ENCODE measurements around the gene DCXR.
A peak's percentile ranks its signal among the peaks of the same experiment; 100 is the strongest.

The DCXR gene

DNA sequence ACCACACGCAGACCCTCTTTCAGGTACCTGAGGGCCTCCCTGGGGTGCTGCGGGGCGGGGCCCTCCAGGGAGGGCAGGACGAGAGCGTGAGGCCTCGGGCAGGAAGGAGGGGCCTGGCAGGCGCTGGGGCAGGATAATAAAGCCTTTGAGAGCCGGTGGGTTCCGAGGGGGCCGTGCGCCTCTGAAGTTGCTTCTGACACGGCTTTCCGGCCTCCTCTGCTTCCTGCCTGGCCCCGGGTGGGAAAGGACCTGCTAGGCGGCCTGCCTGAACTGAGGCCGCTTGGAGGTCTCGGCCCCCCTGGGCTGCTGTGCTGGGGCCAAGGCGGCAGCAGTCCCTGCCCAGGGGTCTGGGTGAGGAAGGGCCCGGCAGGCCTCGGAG, 25.2 kb downstream of the DCXR start:
- DNase-seq (ENCODE audit: low read depth, low spot score) = peak; percentile 62

DNA sequence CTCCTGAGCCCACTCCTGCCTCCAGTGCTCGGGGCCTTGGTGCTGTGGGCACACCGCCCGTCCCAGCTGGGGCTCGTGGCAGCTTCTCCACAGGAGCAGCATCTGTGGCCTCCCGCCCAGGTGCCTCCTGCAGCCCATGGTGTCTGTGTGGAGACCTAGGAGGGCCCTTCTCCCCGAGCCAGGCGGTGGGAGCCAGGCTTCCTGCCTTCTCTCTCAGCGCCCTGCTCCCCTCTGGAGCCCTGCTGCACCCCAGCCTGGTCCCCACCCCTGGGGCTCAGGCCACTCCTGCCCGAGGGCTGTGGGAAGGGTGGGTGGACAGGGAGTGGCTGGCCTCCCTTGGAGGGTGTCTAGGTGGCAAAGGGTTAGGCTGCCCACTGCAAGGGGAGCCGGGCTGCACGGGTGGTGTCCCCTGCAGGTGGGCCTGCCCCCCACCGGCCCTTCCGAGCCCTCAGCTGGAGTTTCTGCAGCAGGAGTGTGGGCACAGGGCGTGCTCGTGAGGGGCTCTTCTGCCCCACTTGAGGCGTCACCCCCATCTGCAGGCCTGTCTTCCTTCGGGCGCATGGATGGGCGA, 25.8 kb downstream of the DCXR start:
- DNase-seq (ENCODE audit: low read depth, low spot score) = no peak

DNA sequence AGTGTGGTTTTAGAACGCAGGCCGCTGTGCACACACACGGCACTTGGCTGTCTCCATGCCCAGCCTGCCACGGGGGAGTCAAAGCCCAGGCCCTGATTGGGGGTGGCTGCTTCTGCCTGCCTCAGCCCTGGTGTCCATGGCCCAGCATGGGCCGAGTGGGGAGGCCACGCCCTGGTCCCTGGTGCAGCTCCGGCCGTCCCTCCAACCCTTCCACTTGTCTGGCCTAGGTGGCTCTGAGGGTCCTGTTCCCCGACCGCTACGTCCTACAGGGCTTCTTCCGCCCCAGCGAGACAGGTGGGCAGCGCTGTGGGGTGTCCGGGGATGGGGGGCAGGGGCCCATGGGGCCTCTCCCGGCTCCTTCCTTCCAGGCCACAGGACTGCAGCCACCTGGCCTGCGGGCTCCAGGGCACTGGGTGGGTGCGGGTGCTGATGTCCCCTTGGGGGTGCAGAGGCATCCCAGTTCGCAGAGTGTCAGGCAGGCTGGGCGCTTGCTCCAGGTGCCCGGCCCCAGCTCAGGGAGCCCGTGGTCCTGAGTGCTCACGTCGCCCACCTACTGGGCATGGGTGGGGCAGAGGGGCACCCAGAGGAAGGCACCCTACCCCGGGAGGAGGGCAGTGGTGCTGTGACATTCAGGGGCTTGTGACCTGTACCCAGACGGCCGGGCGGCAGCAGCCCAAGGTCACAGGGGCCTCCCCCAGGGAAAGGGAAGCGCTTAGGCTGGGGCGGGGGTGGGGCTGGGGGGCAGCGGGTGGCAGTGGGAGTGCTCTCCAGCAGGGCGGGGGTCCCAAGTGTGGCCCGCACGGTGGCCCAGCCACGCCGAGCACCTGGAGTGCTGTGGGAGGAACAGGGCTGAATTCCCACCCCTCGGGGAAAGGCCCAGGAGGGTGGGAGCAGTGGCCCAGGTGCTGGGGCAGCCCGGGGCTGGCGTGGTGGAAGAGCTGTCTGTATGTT, 26.6 kb downstream of the DCXR start:
- no peak for DNase-seq (ENCODE audit: low read depth, low spot score)

DNA sequence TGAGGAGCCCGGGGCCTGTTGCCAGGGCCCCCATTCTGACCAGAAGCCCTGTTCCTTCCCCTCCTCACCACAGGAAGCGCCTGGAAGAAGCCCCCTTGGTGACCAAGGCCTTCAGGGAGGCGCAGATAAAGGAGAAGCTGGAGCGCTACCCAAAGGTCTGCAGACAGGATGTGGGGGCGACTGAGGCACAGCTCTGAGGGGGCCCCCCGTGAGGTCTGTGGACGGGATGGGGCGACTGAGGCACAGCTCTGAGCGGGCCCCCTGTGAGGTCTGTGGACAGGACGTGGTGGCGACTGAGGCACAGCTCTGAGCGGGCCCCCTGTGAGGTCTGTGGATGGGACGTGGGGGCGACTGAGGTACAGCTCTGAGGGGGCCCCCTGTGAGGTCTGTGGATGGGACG, 28.1 kb downstream of the DCXR start:
- DNase-seq (ENCODE audit: low read depth, low spot score) = no peak

DNA sequence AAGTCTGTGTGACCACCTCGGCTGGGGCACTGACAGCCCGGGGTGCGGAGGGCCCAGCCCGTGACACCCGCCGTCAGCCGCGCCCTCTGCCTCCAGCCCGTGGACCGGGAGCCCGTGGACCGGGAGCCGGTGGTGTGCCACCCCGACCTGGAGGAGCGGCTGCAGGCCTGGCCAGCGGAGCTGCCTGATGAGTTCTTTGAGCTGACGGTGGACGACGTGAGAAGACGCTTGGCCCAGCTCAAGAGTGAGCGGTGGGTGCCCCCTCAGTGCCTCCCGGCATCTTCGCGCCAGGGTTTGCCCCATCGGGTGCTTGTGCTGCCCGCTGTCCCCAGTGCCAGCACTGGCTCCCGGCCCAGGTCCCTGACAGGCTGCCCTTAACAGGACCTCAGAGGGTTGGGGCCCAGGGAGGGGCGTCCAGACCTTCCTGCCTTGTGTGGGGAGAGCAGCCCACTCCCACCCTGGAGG, 28.5 kb downstream of the DCXR start:
- DNase-seq (ENCODE audit: low read depth, low spot score) = no peak

DNA sequence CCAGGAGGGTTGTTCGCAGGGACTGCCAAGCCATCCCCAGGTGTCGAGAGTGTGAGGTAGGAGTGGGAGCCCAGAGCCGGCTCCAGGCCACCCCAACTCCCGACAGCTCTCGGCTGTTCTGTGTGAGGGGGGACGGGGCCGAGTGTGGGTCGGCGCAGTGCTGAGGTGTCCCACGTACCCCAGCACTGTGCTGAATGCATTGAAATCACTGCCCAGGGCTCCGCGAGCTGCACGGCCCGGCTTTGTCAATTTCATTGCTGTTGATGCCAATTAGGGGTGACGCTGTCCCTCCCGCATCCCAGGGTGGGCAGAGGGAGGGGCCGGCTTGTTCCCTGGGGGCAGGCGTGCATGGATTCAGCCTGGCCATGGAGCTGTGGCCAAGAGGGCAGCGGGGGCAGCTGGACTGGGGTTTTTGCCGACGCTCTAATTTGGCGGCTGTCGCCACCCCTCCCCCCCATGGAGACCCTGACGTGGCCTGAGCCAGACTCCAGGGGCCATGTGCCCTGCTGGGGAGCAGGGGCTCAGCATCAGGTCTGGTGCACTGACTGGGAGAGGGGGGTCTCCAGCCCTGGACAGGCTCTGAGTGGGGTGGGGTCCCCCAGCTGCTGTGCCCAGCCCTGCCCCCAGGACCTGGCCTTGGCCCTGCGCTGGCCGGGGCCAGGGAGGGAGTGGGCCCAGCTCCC, 29.1 kb downstream of the DCXR start:
- no peak for DNase-seq (ENCODE audit: low read depth, low spot score)

DNA sequence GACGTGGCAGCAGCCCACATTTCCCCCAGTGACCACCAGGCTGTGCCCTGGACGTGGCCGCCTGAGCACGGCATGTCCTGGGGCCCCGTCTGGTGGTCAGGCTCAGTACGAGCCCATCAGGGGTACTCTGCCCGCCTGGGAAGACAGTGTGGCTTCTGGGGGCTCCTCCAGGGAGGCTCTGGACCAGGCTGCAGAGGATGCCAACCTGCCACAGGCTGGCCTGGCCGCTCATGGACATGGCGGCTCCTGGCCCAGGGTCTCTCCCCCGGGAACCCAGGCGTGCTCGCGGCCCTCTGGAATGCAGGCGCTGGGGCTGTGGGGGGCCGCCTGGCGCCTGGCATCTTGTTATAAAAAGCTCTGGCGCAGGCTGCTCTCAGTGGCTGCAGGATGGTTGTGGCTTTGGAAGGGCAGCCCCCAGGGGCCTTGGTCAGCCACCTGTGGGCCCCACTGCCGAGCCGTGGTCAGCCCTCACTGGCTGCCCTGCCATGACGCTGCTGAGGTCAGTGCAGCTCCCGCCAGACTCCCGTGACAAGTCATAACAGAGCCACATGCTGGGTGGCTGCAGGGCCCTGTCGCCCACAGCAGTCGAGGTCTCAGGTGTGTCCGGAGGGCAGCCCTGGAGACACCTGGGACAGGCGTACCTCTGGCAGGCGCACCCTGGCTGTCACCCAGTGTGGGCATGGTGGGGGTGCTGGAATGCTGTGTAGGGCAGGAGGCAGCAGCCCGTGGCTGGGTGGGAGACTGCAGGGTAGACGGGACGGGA, 29.8 kb downstream of the DCXR start:
- DNase-seq (ENCODE audit: low read depth, low spot score) = no peak

DNA sequence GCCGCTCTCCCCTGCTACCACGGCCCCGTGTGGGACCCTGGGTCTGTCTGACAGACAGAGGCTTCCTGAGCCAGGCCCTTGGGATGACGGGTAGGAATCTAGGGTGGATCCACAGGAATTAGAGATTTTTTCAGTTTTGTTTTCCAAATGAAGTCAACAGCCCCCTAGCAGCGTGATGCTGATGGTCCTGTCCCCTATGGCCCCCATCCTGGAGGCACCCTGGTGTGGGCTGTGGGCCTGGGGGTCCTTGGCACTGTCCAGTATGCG, 30.3 kb downstream of the DCXR start:
- DNase-seq (ENCODE audit: low read depth, low spot score) = no peak

DNA sequence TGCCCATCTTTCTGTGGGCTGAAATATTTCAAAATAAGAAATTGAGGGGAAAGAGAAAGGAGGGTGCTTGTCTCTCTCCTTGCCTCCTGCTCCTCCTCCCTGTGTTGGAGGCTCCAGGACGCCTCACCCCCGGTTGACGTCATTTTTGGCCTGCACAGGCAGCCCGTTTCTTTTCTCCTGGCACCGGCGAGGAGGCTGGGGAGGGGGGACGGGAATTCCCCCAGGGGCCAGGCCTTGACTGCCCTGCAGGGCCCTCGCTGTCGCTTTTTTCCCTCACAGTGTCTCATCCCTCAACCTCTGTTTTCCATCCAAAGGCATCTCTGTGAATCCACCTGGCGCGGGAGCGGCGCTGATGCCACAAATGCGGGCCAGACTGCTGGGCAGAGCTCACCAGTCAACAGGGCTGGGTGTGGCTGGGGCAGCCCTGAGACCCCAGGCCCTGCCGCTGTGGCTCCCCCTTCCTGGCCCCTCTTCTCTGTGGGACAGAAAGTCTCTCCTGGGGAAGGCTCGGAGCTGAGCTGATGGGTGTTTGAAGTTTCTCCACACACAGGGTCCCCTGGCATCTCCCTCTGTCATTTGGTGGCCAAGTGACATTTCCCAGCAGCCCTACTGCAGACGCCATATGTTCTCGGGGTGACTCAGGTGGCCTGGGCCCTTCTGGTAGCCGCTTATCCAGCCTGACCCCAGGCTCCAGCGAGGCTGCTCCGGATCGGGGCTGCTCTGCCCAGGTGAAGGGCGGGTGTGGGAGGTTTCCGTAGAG, 30.8 kb downstream of the DCXR start:
- DNase-seq (ENCODE audit: low read depth, low spot score) = no peak

DNA sequence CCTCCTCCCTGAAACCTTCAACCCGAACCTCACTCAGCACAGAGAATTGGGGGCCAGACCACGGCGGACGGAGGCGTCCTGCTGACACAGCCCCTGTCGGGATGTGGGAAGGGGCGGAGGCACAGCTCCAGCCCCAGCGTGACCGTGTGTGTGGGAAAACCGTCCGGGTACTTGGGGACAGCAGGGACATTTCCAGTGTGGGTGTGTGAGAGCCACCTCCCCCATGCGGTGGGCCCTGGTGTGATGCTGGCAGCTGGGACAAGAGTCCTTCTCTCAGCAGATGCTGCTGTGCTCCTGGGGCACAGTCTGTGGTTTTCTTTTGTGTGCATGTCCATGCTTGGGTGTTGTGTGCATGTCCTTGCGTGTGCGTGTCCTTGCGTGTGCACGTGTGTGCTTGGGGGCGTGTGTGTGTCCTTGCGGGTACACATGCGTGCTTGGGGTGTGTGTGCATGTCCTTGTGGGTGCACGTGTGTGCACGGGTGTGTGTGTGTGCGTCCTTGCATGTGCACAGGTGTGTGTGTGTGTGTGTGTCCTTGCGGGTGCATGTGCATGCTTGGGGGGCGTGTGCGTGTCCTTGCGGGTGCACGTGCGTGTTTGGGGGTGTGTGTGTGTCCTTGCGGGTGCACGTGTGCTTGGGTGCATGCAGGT, 31.7 kb downstream of the DCXR start:
- DNase-seq (ENCODE audit: low read depth, low spot score) = no peak

DNA sequence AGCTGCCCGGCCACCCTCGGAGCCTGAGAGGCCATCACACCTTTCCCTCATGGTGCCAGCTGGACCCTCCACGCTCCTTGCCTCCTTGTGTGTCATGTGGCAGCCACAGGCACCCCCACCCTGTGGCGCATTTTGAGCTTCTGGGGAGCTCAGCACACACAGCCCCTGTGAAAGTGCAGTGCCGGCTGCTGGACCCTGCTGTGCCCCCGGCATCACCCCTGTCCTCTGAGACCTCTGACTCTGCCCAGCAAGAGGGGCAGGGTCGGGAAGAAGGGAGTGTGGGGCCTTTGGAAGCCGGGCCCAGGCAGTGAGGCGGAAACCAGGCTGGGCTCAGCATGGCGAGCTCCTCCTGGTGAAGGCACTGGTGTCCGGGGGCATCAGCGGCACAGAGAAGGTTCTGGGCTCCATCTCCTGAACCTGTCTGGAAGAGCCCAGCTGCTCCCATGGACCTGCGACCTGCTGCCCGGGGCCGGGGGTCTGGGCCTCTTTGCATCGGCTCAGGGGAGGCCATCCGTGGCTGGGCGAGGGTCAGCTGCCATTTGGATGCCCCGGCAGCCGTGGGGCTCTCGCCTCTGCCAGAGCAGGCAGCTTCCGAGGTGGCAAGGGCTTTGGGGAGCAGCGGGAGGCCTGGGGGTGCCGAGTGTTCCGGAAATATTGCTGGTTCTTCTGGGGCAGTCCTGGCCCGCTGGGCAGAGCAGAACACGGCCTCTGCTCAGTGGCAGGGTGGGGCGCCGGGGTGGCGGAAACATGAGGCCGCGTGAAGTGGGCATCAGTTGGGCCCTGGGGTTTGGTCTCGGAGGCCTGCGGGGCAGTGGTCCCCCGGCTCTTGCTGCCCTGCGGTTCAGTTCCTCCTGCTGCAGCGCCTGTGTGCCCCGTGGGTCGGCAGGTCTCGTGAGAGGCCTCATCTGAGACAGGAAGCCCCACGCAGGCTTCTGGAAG, 32.7 kb downstream of the DCXR start:
- DNase-seq (ENCODE audit: low read depth, low spot score) = no peak

DNA sequence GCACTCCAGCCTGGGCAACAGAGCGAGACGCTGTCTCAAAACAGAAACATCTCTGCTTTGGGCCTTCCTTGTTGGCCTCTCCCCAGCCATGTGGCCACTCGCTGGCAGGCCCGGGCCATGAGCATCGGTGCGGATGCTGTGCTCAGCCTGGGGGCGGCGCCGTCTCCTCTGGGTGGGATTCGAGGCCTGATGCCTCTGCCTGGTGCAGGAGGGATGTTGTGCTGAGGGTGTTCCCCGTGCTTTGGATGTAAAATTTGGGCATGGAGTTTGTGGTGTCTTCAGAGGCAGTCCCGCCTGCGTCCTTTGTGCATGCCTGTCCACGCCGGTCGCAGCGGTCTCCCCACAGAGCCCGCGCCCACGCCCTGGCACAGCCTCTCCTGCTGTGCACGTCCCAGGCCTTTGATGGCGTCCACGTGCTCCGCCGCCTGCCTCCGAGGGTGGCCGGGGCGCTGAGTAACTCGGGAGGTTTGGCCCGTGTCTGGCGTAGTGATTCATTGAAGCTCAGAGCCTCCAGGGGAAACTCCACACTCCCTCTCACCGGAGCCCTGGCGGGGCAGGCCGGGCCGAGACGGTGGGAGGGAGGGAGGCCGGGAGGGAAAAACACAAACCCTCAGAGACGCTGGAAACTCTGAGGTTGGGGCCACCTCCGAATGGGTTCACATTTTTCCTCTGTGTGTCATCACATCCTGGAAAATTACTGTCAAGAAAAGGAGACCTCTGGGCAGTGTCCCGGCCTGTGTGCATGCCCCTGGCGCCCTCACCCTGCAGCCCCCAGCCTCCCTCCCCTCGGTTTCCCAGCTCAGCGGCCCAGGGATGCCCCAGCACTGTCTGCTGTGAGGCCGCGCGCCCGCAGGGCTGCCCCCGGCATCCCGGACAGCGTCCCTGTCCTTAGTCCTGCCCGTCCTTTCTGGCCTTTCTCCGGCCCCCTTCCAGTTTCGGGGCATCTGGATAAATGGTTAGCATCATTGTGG, 33.8 kb downstream of the DCXR start:
- DNase-seq (ENCODE audit: low read depth, low spot score) = peak; percentile 87

DNA sequence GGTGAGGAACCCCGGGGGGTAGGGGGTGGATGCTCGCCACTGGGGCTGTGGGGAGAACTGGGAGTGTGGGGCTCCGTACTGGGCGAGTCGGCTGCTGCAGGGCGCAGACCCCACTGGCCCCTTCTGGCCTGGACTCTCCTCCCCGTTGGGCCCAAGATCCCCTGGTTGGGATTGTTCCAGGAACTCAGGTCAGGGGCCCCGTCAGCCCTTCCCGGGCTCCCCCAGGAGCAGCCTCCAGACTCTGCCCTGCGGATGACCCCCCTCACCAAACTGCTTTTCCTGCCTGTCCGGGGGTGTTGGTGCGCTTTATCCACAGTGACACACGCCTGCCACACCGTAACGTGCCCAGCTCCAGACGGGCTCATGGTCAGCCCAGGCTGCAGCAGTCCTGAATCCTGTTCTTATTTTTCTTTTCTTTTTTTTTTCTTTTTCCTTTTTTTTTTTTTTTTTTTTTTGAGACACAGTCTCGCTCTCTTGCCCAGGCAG, 35.9 kb downstream of the DCXR start:
- no peak for DNase-seq (ENCODE audit: low read depth, low spot score)

DNA sequence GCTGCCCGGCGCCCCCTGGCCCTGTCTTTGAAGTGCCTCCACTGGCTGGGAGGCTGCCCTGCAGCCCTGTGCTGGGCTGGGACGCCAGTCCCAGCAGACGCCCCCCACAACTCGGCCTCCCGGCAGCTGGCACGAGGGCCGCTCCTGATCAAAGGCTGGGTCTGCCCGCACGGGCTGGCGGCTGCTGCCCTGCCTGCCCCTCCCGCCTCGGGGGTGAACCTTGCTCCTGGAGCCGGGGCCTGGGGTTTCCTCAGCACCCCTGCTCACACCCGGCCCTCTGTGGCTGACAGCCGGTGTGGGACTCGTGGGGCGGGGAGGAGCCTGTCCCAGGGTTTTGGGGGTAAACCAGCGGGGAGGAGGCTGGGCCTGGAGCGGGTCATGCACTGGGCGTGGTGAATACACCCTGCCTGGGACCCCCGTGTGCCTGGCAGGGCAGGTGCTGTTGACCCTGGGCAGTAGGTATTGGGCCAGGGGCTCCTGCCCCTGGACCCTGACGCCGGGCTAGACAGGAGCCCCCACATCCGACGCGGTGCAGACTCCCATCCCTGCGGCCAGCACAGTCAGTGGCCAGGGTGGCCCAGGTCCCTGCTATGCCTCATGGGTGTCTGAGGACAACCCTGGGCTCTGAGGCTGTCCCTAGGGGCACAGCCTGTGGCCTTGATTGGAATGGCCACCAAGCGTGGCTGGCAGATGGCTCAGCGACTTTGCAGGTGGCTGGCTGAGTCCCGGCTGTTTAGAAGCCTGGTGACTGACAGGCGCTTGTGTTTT, 36.5 kb downstream of the DCXR start:
- peak; percentile 59 for DNase-seq (ENCODE audit: low read depth, low spot score)

DNA sequence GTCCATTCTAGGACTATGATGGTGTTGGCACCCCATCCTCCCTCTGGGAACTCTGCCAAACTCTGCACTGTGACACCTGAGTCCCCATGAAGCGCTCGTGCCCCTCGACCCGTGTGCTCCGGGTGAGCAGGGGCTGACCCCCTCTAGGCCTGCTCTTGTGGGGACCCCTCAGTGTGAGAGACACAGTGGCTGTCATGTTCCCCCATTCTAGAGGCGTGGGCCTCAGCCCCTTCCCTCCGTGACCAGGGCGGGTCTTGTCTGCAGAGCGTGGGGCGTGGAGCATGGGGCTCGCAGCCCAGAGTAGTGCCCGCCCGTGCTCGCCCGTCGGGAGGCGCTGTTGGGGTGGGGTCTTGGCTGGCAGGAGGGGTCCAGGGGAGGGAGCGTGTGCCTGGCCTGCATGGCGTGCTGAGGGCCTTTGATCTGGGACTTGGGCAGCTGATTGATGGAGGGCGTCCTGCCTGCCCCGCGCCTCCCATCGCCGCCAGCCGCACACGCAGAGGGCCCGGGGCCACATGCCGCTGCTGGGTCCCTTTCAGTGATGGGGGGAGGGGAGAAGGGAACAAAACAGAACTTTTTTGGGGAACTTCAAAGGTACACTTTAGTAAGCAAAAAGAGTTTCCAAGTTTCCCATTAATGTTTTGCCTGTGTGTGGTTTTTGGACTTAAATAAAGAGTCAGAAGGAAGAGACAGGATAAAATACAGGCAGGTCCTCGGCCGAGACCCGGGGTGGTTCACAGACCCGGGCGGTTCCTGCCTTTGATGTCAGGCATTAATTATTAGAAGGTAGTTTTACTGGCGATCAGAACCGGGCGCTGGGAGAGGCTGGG, 37.3 kb downstream of the DCXR start:
- peak; percentile 85 for DNase-seq (ENCODE audit: low read depth, low spot score)

DNA sequence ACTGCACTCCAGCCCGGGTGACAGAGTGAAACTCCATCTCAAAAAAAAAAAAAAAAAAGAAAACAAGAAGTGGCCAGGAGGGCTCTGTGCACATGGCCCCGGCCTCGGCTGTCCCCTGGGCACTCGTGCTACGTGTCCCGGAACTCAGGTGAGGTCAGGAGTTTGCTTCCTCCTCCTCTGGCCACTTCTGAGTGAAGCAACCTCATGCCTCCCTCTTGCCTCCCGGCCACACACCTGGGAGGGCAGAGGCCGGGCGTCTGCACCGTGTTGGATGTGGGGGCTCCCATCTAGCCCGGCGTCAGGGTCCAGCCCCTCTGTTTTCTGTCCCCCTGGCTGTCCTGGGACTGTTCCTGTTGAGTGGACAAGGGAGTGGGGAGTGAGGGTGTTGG, 37.9 kb downstream of the DCXR start:
- DNase-seq (ENCODE audit: low read depth, low spot score) = no peak

All from ELF-1 (cell line).